ENCODE data around the gene JAM3.

- no peak for TF ChIP-seq NAIF1 (CRISPR knock-in tag; IDR thresholded peaks at IDR 0.05; ENCODE audit: borderline replicate concordance)
- no peak for TF ChIP-seq ZHX1 (CRISPR knock-in tag; IDR thresholded peaks at IDR 0.05; ENCODE audit: low read depth)
- no peak for TF ChIP-seq CTCF (CRISPR knock-in tag; IDR thresholded peaks at IDR 0.05)
- TF ChIP-seq POLR2AphosphoS5 (IDR thresholded peaks at IDR 0.05; ENCODE audit: low read depth, low read length): no peak
- no peak for TF ChIP-seq EZH2 (conservative IDR thresholded peaks at IDR 0.05; ENCODE audit: low read depth, low read length)
- TF ChIP-seq MYNN (CRISPR knock-in tag; IDR thresholded peaks at IDR 0.05; ENCODE audit: low read depth): no peak
- no peak for TF ChIP-seq PBX3 (CRISPR knock-in tag; IDR thresholded peaks at IDR 0.05; ENCODE audit: borderline replicate concordance)
- no peak for TF ChIP-seq TFE3 (CRISPR knock-in tag; IDR thresholded peaks at IDR 0.05)
- no peak for TF ChIP-seq ZFX (CRISPR knock-in tag; IDR thresholded peaks at IDR 0.05; ENCODE audit: low read depth)
- no peak for TF ChIP-seq NFIB (CRISPR knock-in tag; IDR thresholded peaks at IDR 0.05; ENCODE audit: borderline replicate concordance)
Observed at GRCh38 chr11:134118006-134118405, 49.1 kb downstream of the JAM3 start.
